Measurements from ENCODE around the gene KYAT1.

The KYAT1 gene

DNA sequence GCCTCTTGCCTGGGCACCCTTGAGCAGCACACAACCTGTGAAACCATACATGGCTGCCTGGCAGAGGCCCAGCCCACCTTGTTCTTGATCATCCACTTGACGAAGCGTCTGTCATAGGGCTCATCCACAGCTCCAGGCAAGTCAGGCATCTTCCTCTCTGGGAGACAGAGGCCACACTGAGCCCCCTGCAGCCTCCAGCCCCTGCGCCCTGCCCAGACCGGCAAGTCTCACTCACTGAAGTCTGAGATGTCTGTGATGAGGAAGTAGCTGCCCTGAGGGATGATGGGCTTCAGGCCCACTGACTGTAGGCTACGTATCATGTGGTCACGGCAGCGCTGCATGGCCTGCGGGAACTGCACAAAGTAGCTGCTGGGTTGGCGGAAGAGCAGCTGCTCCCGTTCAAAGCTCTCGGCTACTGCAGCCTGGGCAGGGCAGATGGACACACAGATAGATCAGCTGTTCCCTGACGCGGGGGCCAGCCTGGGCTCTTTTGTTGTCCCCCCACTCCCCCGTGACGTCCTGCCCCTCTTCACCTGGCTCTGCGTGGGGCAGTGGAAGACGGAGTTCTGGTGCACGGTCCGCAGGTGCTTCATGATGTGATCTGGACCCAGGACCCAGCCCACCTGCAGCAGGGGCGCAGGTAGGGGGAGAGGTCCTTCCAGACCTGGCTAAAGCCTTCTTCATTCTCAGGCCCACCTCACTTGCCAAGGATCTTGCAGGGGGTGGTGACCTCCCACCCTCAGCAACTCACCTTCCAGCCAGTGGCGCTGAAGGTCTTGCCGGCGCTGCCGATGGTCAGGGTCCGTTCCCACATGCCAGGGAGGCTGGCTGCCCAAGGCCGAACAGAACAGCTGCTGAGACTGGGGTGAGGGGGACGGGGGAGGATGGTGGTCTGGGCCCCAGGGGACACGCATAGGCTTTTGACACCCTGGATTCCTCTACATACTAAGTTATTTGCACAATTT is 46.2 kb downstream of the KYAT1 start:
- DNase-seq, result no peak

- no peak for DNase-seq
Measured at GRCh38 chr9:128833696-128834095, 48.1 kb downstream of the KYAT1 start.

DNA sequence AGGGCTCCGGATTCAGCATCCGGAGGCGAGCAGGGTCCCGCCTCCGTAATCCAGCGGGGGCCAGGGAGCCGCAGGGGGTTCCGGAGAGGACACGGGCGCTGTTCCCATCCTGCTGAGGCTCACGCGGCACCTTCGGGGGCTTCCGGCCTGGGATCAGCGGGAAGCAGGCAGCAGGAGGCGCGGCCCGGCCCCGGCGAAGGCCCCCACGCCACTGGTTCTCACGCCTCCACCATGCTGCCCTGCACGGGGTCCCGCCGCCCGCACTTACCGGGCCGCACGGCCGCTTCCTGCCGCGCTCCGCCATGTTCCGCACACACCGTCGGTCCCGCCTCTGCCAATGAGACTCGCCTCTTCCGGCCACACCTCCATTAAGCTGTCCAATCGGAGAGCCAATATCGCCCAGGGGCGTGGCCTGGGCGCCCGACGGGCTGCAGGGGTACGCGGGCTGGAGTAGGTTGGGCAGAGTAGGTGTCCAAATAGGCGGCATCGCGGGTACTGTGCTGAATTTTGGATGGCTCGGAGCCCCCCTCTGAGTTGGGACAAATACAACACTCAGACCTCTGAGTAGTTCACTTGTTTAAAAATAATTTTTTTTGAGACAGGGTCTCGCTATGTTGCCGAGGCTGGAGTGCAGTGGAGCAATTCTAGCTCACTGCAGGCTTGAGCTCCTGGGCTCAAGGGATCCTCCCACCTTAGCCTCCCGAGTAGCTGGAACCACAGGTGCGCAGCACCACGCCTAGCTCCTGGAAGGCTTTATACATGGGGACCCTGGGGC is 52.1 kb downstream of the KYAT1 start, which contains the start of gene SPOUT1:
SPOUT1 (minus strand) TSS at position 318 of the 775 bp plus-strand sequence; CDS start at position 304, 14 bp downstream.
- peak; percentile 90 to 93 for DNase-seq

GRCh38 chr9:128828719-128829452 is 52.9 kb downstream of the KYAT1 start:
- DNase-seq, result no peak

- DNase-seq, result no peak
Measured at GRCh38 chr9:128828267-128828666, 53.5 kb downstream of the KYAT1 start.

GRCh38 chr9:128825923-128826700 is 55.6 kb downstream of the KYAT1 start:
- peak in 1 of 2 experiments; percentile 3 for DNase-seq

DNA sequence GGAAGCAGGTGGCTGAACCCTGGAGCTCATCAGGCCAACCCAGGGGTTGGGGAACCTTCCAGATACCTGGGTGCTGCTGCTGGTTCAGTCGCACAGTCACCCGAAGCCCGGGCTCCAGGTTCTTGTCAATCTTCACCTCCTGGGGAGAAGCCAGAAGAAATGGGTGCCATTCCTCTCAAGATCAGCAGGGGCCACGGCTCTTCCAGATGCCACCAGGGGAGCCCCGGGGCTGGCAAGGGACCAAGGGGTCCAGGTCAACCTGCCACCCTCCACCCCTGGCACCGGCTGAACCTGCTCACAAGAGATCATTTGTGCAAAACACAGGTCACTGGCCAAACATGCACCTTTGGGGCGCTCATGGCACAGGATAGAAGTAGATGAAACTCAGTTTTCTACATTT is 56.8 kb downstream of the KYAT1 start:
- DNase-seq, result no peak

GRCh38 chr9:128823903-128824406 is 57.8 kb downstream of the KYAT1 start:
- no peak for DNase-seq

DNA sequence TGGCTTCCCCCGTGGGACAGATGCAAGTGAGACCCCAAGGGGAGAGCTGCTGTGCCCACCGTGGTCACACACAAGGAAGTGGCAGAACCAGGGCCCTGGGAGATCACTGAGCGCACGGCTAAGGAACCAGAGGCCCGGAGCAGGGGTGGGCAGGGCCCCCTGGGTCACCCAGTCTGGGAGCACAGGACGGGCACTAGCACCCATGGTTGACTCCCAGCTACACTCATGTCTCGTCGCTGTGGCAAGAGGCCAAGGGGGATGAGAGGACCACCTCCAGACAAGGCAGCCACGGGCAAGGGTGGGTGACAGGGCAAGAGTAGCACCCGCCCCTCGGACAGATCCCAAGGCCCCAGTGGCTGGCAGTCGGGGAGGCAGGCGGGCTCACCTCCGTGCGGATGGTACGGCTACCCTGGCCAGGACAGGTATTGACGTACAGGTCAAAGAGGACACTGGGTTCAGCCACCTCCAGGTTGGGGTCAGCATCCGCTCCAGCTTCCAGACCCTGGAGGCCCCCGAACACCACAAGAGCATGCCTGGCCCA is 58.3 kb downstream of the KYAT1 start:
- DNase-seq, result no peak

DNA sequence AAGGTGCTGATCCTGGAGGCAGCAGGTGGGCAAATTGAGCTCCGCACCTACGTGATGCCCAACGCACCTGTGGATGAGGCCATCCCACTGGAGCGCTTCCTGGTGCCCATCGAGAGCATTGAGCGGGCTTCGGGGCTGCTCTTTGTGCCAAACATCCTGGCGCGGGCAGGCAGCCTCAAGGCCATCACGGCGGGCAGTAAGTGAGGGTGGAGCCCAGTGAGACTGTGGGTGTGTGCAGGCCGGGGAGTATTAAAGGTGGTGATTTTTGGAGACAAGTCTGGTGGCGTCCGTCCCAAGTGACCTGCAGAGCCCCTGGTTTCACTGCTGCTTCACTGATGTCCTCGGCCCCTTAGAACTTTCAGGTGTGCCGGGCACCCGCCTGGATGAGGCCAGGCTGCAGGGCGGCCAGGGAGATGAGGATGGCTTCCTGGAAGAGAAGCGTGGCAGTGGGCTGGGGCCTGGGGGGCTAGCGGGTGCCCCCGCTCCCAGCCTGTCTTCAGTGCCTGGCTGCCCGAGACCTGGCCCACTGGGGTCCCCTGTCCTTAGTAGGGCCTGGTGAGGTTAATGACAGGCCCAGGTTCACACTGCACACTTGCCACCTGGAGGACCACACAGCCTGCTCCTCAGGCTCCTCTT is 59.2 kb downstream of the KYAT1 start:
- DNase-seq, result no peak

GRCh38 chr9:128821584-128822406 is 60.0 kb downstream of the KYAT1 start:
- no peak for DNase-seq

DNA sequence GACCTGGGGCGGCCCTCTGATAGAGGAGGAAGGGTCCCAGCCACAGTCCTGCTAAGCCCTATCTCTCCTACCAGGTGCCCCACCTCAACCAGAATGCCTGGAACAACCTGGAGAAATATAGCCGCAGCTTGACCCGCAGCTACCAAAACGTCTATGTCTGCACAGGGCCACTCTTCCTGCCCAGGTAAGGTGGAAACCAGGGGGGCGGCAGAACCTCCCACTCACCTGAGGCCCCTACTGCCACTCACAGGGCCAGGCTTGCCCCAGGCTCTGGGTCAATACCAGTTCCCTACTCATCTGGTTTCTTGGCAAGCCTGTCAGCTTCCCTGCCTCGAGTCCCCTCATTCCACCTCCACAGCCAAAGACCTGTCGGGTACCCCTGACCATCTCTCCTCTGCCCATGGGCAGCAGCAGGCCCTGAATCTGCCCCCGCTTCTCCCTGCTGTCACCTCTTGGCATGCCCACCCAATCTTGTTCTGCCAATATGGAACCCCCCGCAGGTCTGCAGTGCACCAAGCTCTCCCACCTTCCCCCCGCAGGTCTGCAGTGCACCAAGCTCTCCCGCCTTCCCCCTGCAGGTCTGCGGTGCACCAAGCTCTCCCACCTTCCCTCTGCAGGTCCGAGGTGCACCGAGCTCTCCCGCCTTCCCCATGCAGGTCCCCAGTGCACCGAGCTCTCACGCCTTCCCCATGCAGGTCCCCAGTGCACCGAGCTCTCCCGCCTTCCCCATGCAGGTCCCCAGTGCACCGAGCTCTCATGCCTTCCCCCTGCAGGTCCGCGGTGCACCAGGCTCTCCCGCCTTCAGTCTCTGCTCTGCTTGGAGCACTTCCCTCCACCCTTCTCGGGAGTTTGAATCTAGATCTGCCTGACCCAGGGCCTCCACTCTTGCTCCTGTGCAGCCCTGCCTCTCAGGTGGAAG is 60.8 kb downstream of the KYAT1 start:
- no peak for DNase-seq

DNA sequence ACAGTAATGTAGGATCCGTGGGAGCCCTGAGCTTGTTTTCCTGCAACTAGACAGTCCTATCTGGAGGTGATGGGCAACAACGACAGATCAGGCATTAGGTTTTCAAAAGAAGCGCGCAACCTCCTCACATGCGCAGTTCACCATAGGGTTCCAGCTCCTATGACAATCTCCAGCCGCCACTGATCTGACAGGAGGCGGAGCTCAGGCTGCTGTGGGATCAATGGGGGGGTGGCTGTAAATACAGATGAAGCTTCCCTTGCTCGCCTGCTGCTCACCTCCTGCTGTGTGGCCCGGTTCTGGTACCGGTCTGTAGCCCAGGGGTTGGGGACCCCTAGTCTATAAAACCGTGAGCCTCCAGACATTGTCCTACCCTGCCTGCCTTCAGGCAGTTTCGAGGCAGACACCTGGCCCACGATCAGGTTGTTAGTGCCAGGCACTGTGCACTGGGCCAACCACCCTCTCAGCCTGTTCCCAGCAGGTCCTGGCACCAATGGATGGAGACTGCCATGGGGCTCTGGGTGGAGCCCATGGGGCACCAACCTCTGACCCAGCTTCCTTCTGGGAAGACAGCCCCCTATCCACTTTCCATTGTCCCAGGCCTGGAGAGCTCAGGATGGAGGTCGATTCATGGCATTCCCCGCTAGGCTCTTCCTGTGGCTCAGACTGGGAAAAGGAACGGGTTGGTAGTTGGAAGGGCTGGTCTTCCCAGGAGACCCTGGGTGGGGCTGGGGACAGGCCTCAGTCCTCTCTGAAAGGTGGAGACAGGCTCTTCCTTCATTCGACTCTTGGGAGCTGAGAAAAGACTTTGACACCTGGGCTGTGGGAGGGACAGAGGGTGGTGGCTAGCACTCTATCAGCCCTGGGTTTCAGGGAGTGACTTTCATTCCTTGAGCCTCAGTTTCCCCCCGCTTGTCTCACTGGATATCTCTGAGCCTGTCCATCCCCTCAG is 61.8 kb downstream of the KYAT1 start:
- peak in 1 of 2 experiments; percentile 18 for DNase-seq

- DNase-seq, result peak in 1 of 2 experiments; percentile 55
Measured at GRCh38 chr9:128818839-128819715, 62.7 kb downstream of the KYAT1 start.

DNA sequence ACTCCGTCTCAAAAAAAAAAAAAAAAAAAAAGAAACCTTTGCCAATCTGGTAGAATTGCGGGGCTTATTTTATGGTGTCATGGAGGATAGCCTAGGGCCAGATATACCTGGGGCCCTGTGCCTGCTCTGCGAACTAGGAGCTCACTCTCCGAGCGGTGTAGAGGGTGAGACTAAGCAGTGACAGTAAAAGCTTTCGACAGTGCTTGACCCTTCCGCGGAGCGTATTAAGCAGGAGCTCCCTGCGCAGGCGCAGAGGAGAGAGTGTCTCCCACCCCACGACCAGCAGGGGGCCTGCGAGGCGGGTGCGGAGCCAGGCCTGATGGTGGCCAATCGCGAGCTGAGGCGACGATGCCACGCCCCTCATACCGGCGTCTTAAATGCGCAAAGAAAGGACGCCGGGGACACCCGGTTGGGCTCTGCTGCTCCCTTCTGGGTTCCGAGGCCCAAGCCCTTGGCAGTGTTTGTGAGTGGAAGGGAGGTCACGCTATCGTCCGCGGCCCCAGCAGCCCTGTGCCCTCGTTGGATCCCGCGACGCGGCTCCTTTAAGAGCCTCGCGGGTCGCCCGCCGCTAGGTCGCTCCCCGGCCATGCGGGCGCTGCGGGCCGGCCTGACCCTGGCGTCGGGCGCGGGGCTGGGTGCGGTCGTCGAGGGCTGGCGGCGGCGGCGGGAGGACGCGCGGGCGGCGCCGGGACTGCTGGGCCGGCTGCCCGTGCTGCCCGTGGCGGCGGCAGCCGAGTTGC is 63.5 kb downstream of the KYAT1 start, which contains the start of gene ENDOG:
ENDOG (plus strand) TSS at position 402 of the 740 bp plus-strand sequence; CDS start at position 587, 185 bp downstream.
- DNase-seq, result peak; percentile 97 to 98

- DNase-seq, result no peak
Measured at GRCh38 chr9:128810873-128811272, 70.9 kb downstream of the KYAT1 start.

Measured in SHP77 (cell line).